ENCODE results near the gene DCC. TPM values are rescaled to one million over a fixed set of nuclear protein-coding genes. Genes with fewer than 3 reads are reported as not detected.

DCC gene
- polyA plus RNA-seq, 1 donor (not counting 4 experiments of a cell fraction or from before 2014, with no cell fraction given): not detected

DNA sequence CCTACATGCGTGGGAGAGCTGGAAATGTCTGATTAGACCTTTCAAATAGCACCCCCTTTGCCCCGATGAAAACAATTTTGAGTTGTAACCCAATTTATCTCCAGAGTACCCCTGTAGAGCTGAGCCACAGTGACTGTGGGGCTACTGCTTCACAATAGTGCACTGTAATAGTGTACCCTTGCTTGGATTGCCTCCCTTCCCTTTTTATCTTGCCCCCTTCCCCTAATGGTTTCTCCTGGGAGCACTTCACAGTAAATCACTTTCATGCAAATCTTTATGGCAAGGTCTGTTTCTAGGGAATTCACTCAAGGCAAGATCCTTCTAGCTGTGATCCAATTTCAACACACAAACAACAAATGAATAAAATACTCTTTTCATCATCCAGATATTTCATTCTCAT, 1196.9 kb downstream of the DCC start:
- Histone ChIP-seq H3K27ac (ENCODE audit: control insufficient read depth, insufficient read depth, low read length) (no peak overlapping the region), H3K4me2 (ENCODE audit: control insufficient read depth, extremely low read depth, insufficient read depth, low read depth, low read length) (no peak overlapping the region), H3K4me1 (ENCODE audit: control insufficient read depth, extremely low read depth, insufficient read depth, low read length) (no peaks in the 10 kb centered on the region), H3K27me3 (ENCODE audit: control insufficient read depth, extremely low read depth, insufficient read depth, low read length) (no peaks in the 10 kb centered on the region), H3K9ac (ENCODE audit: control insufficient read depth, extremely low read depth, insufficient read depth, low read length) (no peak overlapping the region), H3K36me3 (ENCODE audit: control insufficient read depth in 2 of 2, extremely low read depth in 1 of 2, insufficient read depth in 2 of 2, low read length in 2 of 2) (no peaks in the 10 kb centered on the region), H3K4me3 (ENCODE audit: control insufficient read depth in 2 of 3, extremely low read depth in 1 of 3, insufficient read depth in 2 of 3, low read depth in 1 of 3, low read length in 3 of 3) (no peak overlapping the region), H3K79me2 (ENCODE audit: control insufficient read depth, insufficient read depth, low read length) (no peaks in the 10 kb centered on the region), H2AFZ (ENCODE audit: control insufficient read depth, low read length) (no peak overlapping the region), H3K9me1 (ENCODE audit: control insufficient read depth, extremely low read depth, insufficient read depth, low read length) (no peaks in the 10 kb centered on the region), H4K20me1 (ENCODE audit: control insufficient read depth, extremely low read depth, insufficient read depth, low read length) (no peaks in the 10 kb centered on the region), H3K9me3 (ENCODE audit: control insufficient read depth, low read depth, low read length) (no peaks in the 10 kb centered on the region)
- TF ChIP-seq EZH2 (IDR thresholded peaks at IDR 0.05; ENCODE audit: low read length): no peak
- TF ChIP-seq, protein P1, sequence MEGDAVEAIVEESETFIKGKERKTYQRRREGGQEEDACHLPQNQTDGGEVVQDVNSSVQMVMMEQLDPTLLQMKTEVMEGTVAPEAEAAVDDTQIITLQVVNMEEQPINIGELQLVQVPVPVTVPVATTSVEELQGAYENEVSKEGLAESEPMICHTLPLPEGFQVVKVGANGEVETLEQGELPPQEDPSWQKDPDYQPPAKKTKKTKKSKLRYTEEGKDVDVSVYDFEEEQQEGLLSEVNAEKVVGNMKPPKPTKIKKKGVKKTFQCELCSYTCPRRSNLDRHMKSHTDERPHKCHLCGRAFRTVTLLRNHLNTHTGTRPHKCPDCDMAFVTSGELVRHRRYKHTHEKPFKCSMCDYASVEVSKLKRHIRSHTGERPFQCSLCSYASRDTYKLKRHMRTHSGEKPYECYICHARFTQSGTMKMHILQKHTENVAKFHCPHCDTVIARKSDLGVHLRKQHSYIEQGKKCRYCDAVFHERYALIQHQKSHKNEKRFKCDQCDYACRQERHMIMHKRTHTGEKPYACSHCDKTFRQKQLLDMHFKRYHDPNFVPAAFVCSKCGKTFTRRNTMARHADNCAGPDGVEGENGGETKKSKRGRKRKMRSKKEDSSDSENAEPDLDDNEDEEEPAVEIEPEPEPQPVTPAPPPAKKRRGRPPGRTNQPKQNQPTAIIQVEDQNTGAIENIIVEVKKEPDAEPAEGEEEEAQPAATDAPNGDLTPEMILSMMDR (optimal IDR thresholded peaks at IDR 0.05 in 1 of 3, IDR thresholded peaks at IDR 0.05 in 1 of 3, conservative IDR thresholded peaks at IDR 0.05 in 1 of 3; ENCODE audit: extremely low read depth in 1 of 3, insufficient read depth in 2 of 3, low read length in 3 of 3): no peak
- DNase-seq (ENCODE audit: low read depth, low spot score) (no peak), FAIRE-seq (no peak)
- dilution Hi-C loops (cut with MboI; ENCODE audit: extremely low pct_ligation_motif_present, low sequenced_read_pairs): no loop called here

DNA sequence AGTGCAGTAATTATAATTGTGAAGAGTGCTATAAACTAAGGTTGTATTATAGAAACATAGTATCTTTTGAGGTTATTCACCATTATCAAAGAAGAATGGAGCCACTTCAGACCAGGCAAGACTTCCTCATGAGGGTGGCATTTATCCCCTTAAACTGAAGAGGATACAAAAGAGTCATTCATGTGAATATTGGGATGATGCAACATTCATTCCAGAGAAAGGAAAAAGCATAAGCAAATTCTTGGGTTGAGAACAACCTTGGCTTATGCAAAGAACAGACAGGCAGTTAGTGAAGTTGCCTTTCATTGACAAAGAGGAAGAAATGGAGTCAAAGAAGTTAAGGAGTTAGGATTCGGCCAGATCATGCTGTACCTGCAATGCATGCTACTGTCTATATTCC, 1201.9 kb downstream of the DCC start:
- dilution Hi-C loops (cut with MboI; ENCODE audit: extremely low pct_ligation_motif_present, low sequenced_read_pairs): no loop called here
- DNase-seq (ENCODE audit: low read depth, low spot score) (no peak), FAIRE-seq (no peak)
- no peak overlapping the region for H2AFZ ChIP-seq (ENCODE audit: control insufficient read depth, low read length)
- no peak overlapping the region for H3K9ac ChIP-seq (ENCODE audit: control insufficient read depth, extremely low read depth, insufficient read depth, low read length)
- H3K27me3 ChIP-seq (ENCODE audit: control insufficient read depth, extremely low read depth, insufficient read depth, low read length): no peaks in the 10 kb centered on the region
- H3K36me3 ChIP-seq (ENCODE audit: control insufficient read depth in 2 of 2, extremely low read depth in 1 of 2, insufficient read depth in 2 of 2, low read length in 2 of 2): no peaks in the 10 kb centered on the region
- H4K20me1 ChIP-seq (ENCODE audit: control insufficient read depth, extremely low read depth, insufficient read depth, low read length): no peaks in the 10 kb centered on the region
- no peaks in the 10 kb centered on the region for H3K79me2 ChIP-seq (ENCODE audit: control insufficient read depth, insufficient read depth, low read length)
- H3K4me2 ChIP-seq (ENCODE audit: control insufficient read depth, extremely low read depth, insufficient read depth, low read depth, low read length): no peak overlapping the region
- H3K9me3 ChIP-seq (ENCODE audit: control insufficient read depth, low read depth, low read length): no peaks in the 10 kb centered on the region
- no peak overlapping the region for H3K27ac ChIP-seq (ENCODE audit: control insufficient read depth, insufficient read depth, low read length)
- H3K4me1 ChIP-seq (ENCODE audit: control insufficient read depth, extremely low read depth, insufficient read depth, low read length): no peaks in the 10 kb centered on the region
- no peaks in the 10 kb centered on the region for H3K9me1 ChIP-seq (ENCODE audit: control insufficient read depth, extremely low read depth, insufficient read depth, low read length)
- H3K4me3 ChIP-seq (ENCODE audit: control insufficient read depth in 2 of 3, extremely low read depth in 1 of 3, insufficient read depth in 2 of 3, low read depth in 1 of 3, low read length in 3 of 3): no peak overlapping the region
- TF ChIP-seq EZH2 (IDR thresholded peaks at IDR 0.05; ENCODE audit: low read length): no peak
- TF ChIP-seq, protein P1 (optimal IDR thresholded peaks at IDR 0.05 in 1 of 3, IDR thresholded peaks at IDR 0.05 in 1 of 3, conservative IDR thresholded peaks at IDR 0.05 in 1 of 3; ENCODE audit: extremely low read depth in 1 of 3, insufficient read depth in 2 of 3, low read length in 3 of 3): no peak

Data from keratinocyte (primary cell).